NAMALWA (cell line): Measurements from ENCODE around the gene SNTG2.
"Not testable (repeated sequence)": the region's sequence is repeated elsewhere in the genome, so short reads cannot be mapped to it uniquely, and the experiment has no call there.

ENCODE experiments used
- DNase-seq: peaks from one replicate; pipeline ENCODE4 v3.0.0-alpha.2; 2015; ENCODE audit warnings: low spot score

The SNTG2 gene

DNA sequence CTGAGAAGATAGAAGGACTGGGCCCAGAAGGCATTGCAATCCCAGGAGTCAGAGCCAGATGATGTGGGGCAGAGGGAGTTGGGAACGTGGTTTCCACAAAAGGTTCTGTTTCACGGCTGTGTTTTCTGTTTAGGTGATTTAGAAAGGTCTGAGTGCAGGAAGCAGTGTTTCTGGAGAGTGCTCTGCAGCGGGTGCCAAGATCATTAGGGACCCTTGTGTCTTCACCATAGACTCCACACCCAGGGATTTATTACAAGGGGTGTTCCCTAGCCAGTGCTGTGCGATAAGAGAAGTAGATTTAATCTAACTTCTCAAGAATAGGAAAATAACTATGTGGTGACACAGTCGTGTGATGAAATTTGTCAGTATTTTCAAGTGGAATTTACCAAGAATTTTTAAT is 241.5 kb downstream of the SNTG2 start:
- no peak for DNase-seq

- DNase-seq = no peak
Measured at GRCh38 chr2:1193801-1194200, 243.2 kb downstream of the SNTG2 start.

GRCh38 chr2:1203772-1204171 is 253.1 kb downstream of the SNTG2 start:
- DNase-seq = no peak

DNA sequence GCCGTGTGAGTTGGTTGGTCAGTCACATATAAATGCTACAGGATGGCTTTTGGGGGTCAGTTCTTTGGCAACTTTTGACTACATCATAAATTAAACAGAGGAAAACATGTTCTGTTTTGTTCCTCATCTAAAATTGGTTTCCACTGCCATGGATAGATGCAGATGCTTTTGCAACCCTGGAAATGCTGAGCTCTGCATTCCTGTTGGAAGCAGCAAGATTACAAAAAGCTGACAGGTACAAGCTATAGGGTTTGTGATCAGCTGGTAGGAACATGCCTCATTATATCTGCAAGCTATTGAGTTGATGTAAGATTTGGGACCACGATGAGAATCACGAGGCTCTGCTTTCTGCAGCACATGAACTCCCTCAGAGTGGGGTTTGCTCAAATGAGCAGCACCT is 255.2 kb downstream of the SNTG2 start:
- DNase-seq = no peak

DNA sequence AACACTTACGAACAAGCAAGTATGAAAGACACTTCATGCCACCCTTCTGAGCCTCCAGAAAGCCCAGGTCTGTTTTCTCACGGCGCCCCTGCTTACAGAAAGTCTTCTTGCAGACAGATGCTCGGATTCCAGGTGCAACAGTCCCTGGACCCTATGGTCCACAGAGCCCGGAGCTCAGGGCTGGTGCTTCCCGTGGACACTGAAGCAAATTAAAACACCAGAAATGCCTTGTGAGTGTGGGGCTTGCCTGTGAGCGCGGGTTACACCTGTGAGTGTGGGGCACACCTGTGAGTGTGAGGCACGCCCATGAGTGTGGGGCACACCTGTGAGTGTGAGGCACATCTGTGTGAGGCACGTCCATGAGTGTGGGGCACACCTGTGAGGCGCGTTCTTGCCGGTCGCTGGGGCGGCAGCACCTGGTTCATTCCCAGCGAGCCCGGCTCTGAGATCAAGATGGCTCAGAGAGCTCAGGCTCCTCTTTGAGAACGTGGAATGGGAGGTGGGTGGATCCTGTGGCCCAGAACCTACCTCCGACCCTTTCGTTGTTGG is 257.4 kb downstream of the SNTG2 start:
- no peak for DNase-seq

DNA sequence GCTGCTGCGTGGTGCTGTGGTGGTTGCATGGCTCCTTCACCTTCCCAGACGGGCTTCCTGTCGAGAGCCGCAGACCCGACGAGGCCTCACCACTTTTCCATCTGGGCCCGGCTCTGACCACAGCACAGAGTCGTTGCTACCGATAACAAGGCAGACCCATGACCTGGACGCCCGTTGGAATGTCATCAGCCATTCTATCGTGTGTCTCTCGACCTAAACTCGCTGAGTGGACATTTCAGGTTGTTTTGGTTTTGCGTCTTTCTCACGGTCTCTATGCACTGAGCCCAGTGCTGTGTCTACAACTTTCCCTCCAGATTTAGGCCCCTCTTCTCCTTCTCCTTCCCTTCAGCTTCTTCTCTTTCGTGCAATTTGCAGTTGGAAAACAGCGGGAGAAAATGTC is 257.9 kb downstream of the SNTG2 start:
- DNase-seq = no peak

GRCh38 chr2:1209246-1209645 is 258.6 kb downstream of the SNTG2 start:
- DNase-seq = no peak

DNA sequence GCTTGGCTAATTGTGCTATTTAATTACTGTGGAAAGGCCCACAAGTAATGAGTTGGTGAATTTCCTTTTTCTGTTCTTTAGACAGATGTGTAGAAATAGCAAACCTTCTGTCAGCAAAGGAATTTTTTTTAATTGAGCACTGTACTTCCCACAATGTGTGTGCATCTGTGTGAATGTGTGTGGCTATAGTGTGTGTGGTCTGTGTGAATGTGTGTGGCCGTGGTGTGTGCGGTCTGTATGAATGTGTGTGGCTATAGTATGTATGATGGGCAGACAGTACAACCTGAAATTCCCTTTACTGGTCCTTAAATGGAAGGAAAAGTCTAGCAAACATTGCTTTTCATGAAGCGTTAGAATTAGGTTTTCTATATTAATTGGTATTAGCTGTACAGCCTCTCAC is 259.1 kb downstream of the SNTG2 start:
- no peak for DNase-seq

DNA sequence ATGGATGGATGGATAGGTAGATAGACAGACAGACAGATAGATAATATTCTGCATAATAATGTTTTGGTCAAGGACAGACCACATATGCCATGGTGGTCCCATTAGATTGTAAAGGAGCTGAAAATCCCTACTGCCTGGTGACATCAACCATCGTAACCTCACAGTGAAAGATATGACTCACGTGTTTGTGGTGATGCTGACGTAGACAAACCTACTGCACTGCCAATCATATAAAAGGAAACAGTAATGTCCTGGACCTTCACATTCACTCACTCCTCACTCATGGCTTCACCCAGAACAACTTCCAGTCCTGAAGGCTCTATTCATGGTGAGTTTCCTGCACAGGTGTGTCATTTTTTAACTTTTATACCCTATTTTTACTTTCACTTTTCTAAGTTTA is 259.7 kb downstream of the SNTG2 start:
- DNase-seq = no peak

DNA sequence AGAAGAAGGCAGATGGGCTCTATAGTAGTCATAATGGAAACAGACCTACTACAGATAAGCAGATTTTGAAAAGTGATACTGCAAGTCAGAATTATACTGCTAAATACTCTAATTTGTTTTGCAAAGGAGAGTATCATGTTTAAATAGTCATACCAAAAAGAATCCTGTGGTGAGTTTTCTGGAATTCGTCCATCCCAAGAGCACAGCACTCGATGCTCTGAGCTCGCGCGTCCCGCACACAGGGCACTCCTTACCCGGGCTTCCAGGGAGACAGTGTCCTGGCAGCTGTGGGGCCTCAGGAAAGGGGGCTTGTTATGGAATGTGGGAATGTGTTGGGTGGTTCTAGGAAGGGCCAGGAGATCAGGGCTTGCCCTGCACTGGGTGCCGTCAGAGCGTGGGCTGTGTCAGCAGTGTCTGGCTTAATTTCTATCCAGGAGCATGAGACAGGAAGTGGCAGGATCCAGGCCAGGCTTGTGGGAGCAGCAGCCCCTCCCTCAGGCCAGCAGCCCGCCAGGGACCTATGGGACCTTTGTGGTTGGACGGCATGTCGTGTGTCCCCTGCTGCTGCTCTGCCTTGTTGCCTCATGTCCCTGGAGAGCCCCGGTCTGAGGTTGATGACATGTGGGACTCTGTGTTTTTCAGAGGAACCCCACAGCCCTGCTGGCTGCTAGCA is 269.4 kb downstream of the SNTG2 start:
- no peak for DNase-seq

GRCh38 chr2:1222056-1222455 is 271.4 kb downstream of the SNTG2 start:
- no peak for DNase-seq

DNA sequence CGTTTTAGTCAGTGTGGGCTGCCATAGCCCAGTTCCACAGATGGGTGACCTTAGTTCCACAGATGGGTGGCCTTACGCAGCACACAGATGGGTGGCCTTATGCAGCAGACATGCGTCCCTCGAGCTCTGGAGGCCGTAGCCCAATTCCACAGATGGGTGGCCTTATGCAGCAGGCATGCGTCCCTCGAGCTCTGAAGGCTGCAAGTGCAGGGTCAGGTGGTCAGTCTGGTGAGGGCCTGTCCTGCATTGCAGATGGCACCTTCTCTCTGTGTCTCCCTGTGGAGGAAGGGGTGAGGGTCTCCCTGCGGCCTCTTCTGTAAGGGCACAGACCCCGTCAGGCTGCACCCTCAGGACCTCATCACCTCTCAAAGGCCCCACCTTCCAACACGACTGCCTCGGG is 273.1 kb downstream of the SNTG2 start:
- DNase-seq = no peak

GRCh38 chr2:1224901-1225300 is 274.3 kb downstream of the SNTG2 start:
- DNase-seq = no peak

GRCh38 chr2:1226766-1227165 is 276.1 kb downstream of the SNTG2 start:
- DNase-seq = no peak

DNA sequence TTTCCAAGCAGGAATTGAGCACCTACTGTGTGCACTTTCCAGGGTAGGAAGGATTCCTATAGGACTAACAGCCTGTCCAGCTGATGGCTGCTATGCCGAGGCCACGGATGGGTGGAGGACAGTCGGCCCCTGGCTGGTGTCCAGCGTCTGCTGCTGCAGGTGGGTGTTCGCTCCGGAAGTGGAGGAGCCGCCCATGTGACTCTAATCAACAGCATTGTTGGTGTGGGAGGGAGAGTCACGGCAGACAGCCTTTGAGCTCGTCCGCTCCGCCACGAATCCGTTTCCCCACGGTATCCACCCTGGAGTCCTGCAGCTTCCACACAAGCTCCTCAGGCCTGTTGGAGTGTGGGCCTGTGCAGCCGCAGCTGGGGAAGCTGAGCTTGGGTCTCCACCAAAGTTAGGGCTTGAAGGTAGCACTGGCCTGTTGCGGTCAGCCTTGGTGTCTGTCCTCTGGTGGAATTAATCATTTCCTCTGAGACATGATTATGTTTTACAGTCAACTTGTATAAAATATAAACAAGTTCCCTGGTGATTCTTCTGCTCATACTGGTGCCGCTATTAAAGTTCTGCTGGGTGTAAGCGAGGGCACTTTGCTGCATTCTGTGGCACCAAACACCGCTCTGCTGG is 276.7 kb downstream of the SNTG2 start:
- DNase-seq = no peak

GRCh38 chr2:1229596-1229995 is 278.9 kb downstream of the SNTG2 start:
- DNase-seq = not testable (repeated sequence)

GRCh38 chr2:1230155-1230893 is 279.7 kb downstream of the SNTG2 start:
- DNase-seq = no peak

GRCh38 chr2:1231466-1232063 is 280.9 kb downstream of the SNTG2 start:
- no peak for DNase-seq

DNA sequence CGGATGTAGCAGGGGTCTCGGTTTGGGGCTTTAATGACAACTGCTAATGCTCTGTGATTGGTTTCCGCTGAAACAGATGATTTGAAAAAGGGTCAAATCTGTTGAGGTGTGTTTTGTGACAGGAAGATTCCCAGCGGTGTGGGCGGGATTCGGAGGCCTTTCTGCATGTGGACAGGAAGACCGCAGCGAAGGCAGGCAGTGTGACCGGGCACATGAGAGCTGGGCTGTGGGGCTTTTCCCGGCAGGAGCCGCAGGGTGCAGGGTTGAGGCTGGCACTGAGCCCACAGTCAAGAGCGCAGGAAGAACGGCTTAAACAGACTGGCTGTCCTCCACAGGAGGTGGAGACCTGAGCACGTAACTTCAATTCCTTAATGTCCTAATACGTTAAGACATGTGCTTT is 282.6 kb downstream of the SNTG2 start:
- no peak for DNase-seq

DNA sequence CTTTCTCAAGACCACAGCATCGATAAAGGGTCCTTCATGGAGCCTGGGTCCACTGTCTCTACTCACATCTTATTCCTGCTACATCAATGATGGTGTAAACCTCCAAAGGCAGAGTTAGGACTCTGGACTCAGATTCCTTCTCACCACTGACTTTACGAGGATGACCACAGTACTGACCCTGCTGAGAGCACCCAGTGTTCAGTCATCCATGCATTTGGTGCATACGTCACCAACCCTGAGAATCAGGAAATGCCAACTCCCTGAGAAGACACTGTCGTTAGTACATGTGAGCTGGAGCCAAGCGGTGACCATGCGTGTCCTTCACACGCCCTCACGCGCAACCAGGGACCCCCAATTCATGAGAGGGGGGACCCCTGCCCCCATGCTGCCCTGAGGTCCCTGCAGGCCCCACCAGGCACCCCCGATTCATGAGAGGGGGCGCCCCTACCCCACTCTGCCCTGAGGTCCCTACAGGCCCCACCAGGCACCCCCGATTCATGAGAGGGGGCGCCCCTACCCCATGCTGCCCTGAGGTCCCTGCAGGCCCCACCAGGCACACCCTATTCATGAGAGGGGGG is 284.2 kb downstream of the SNTG2 start:
- no peak for DNase-seq

GRCh38 chr2:1235806-1236205 is 285.2 kb downstream of the SNTG2 start:
- DNase-seq = no peak

DNA sequence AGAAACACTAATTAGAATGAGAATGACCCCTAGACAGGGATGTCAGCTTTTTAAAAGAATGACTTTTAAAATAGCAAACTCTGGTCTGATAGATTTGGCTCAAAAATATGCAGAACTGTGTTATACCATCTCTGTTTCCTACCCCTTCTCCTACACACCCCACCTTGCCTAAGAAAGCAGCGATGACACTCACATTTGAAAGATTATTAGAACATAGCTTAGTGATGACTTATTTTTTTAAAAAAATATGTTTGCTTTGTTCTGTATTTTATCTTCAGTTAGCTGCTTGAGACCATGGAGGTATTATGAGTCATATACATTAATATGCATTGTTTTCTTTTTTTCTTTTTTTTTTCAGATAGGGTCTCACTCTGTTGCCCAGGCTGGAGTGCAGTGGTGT is 286.0 kb downstream of the SNTG2 start:
- no peak for DNase-seq
